SK-N-SH (cell line): Measurements from ENCODE around the gene NUDT22.
A peak's percentile ranks its signal among the peaks of the same experiment; 100 is the strongest.

Experiments used
- CTCF ChIP-seq: fragments of 200-600 bp; sonication (generic); IDR thresholded peaks from 2 replicates; pipeline ENCODE4 v1.6.1; 2017; ENCODE audit warnings: antibody characterized with exemption, mild to moderate bottlenecking, moderate library complexity
- EP300 ChIP-seq, 2 experiments: IDR thresholded peaks; 2 replicates each; pipeline versions ENCODE4 v1.4.0 to v1.6.1; 2012; ENCODE audit warnings: borderline replicate concordance in 1 of 2, low read depth in 1 of 2, low read length in 1 of 2
- EZH2phosphoT487 ChIP-seq: fragments of 200-600 bp; sonication (generic); IDR thresholded peaks from 2 replicates; pipeline ENCODE4 v1.6.1; 2017; ENCODE audit warnings: low read depth, mixed run types, mild to moderate bottlenecking, antibody characterized with exemption, moderate library complexity, borderline replicate concordance
- FOXM1 ChIP-seq: IDR thresholded peaks from 2 replicates; pipeline ENCODE4 v1.4.0; 2012; ENCODE audit warnings: low read depth, mild to moderate bottlenecking
- PBX3 ChIP-seq: IDR thresholded peaks from 2 replicates; pipeline ENCODE4; 2012
- POLR2AphosphoS5 ChIP-seq: IDR thresholded peaks from 2 replicates; pipeline ENCODE4 v1.6.1; 2012; ENCODE audit warnings: low read depth, low read length
- RAD21 ChIP-seq: IDR thresholded peaks from 2 replicates; pipeline ENCODE4 v1.6.1; 2012; ENCODE audit warnings: mild to moderate bottlenecking, low read length
- REST ChIP-seq: IDR thresholded peaks from 2 replicates; pipeline ENCODE4 v1.6.1; 2012; ENCODE audit warnings: mild to moderate bottlenecking, low read depth, low read length, moderate library complexity
- RFX5 ChIP-seq: IDR thresholded peaks from 2 replicates; pipeline ENCODE4 v1.6.1; 2012; ENCODE audit warnings: mild to moderate bottlenecking, improper control_type of control experiment, low read length
- SIN3A ChIP-seq: IDR thresholded peaks from 2 replicates; pipeline ENCODE4 v1.6.1; 2012; ENCODE audit warnings: low read depth, mild to moderate bottlenecking, low read length, moderate library complexity, borderline replicate concordance
- TAF1 ChIP-seq: IDR thresholded peaks from 2 replicates; pipeline ENCODE4 v1.6.1; 2012; ENCODE audit warnings: low read depth, mild to moderate bottlenecking, low read length, moderate library complexity, borderline replicate concordance
- USF2 ChIP-seq: fragments of 150-350 bp; IDR thresholded peaks from 2 replicates; pipeline ENCODE4 v1.6.1; 2017; ENCODE audit warnings: antibody characterized with exemption, low read length, low read depth, borderline replicate concordance

GRCh38 chr11:64246871-64247728, 21.0 kb downstream of the NUDT22 start, which contains the start of gene PPP1R14B:
- TF ChIP-seq RAD21 = no peak
- no peak for TF ChIP-seq RFX5
- no peak; the same call in 1 of the 2 replicates for TF ChIP-seq CTCF
- peak; percentile 71; the same call in 1 of the 2 replicates for TF ChIP-seq SIN3A
- peak; percentile 55; the same call in 1 of the 2 replicates for TF ChIP-seq TAF1
- TF ChIP-seq PBX3 = no peak
- no peak for TF ChIP-seq REST
- peak; percentile 73; the same call in 1 of the 2 replicates for TF ChIP-seq POLR2AphosphoS5
- TF ChIP-seq USF2 = no peak
- TF ChIP-seq FOXM1 = no peak
- TF ChIP-seq EP300 (IDR thresholded peaks at IDR 0.05; ENCODE audit: borderline replicate concordance in 1 of 2, low read depth in 1 of 2, low read length in 1 of 2) = no peak
- TF ChIP-seq EZH2phosphoT487 = no peak
